Measurements from ENCODE around the gene MARCHF9.

MARCHF9 gene

DNA sequence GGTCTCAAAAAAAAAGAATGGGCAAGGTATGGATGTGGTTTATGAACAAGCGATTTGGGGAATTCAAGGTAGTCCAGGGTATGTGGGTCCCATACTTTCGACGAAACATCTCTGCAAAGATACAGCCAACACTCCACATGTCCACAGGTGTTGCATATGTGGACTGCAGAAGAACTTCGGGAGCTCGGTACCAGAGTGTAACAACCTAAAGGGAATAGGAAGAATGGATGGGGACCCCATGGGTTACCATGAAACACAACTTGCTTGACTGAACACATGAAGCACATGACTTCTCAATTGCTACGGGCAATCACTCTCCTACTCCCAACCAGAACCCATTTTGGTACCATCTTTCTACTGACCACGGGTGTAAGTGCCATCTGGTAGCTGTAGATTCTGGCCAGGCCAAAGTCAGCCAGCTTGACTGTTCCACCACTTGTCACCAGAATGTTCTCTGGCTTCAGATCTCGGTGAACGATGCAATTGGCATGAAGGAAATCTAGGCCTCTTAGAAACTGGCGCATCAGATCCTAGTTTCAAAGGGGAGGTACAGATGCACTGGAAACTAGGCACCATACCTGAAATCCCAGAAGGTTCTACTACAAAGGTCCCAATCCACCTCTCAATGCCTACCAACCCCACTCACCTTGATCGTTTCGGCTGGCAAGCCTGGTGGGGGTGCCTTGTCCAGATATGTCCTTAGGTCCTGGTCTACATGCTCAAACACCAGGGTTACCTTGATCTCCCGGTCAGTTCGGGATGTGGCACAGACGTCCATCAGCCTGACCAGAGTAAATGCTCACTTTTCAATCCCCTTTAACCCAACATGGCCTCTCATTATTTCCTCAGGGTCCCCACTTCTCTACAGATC, 4.1 kb upstream of the MARCHF9 start:
- in situ Hi-C loops (cut with MboI; ENCODE audit: low sequenced_read_pairs, unreplicated experiment): no loop called here
- TF ChIP-seq, protein P1, sequence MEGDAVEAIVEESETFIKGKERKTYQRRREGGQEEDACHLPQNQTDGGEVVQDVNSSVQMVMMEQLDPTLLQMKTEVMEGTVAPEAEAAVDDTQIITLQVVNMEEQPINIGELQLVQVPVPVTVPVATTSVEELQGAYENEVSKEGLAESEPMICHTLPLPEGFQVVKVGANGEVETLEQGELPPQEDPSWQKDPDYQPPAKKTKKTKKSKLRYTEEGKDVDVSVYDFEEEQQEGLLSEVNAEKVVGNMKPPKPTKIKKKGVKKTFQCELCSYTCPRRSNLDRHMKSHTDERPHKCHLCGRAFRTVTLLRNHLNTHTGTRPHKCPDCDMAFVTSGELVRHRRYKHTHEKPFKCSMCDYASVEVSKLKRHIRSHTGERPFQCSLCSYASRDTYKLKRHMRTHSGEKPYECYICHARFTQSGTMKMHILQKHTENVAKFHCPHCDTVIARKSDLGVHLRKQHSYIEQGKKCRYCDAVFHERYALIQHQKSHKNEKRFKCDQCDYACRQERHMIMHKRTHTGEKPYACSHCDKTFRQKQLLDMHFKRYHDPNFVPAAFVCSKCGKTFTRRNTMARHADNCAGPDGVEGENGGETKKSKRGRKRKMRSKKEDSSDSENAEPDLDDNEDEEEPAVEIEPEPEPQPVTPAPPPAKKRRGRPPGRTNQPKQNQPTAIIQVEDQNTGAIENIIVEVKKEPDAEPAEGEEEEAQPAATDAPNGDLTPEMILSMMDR (IDR thresholded peaks at IDR 0.05; ENCODE audit: borderline replicate concordance, control extremely low read depth, extremely low read depth, insufficient read depth, missing control alignments): no peak
- no peak for DNase-seq (ENCODE audit: low spot score)

DNA sequence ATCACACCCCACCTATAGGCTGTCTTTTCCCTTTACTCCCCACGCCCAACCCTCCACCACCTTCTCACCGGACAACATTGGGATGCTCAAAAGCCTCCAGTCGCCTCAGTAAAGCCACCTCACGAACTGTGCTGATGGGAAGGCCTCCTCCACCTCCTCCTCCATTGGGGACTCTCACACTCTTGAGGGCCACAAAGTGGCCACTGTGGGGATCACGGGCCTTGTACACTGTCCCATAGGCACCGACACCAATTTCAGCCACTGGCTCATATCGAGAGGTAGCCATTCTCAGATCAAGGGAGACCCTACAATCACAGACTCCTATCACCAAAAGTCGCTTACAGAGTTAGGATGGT, 3.5 kb upstream of the MARCHF9 start:
- DNase-seq (ENCODE audit: low spot score): no peak
- in situ Hi-C loops (cut with MboI; ENCODE audit: low sequenced_read_pairs, unreplicated experiment): no loop called here
- TF ChIP-seq, protein P1 (IDR thresholded peaks at IDR 0.05; ENCODE audit: borderline replicate concordance, control extremely low read depth, extremely low read depth, insufficient read depth, missing control alignments): no peak

DNA sequence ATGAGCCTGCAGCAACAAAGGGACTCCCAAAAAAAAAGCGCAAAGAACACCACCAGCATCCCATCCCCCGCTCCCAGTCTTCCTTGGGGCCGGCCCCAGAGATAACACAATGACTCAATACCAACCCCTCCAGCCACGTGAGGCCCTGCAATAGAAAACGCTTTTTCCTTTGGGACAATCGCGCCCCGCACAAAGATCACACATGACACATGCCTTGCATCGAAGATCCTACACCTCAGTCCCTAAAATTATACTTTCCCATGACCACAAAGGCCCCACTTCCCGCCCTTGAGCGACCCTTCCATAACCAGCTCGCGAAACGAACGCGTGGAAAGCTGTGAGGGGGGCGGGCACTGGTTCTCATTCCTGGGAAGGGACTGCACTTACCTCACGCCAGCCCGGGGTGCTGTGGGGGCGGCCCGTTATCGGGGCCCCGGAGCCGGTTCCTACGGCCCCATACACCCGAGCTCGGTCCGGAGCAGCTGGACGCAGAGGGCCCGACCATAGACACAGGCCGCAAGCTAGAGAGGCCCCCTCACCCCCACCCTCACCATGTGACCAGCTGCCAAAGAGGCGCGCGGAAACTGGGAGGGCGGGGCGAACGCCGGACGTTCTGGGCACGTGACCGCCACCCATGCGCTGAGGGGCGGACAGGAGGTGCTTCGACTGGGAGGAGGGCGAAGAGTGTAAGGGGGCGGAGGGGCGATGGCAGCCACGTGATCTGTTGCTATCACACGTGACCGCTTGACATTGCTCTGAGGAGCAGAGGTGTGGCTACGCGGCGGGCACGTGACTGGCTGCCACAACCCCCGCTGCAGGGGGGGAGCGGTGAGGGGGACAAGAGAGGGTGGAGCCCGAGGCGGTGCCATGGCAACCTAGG, 2.9 kb upstream of the MARCHF9 start, which contains the start of gene CDK4:
CDK4 (minus strand) TSS at position 523 of the 880 bp plus-strand sequence. CDS start 593 bp downstream, outside the sequence.
- in situ Hi-C loops (cut with MboI; ENCODE audit: low sequenced_read_pairs, unreplicated experiment): no loop called here
- DNase-seq (ENCODE audit: low spot score): peak; percentile 98
- TF ChIP-seq, protein P1 (IDR thresholded peaks at IDR 0.05; ENCODE audit: borderline replicate concordance, control extremely low read depth, extremely low read depth, insufficient read depth, missing control alignments): no peak

DNA sequence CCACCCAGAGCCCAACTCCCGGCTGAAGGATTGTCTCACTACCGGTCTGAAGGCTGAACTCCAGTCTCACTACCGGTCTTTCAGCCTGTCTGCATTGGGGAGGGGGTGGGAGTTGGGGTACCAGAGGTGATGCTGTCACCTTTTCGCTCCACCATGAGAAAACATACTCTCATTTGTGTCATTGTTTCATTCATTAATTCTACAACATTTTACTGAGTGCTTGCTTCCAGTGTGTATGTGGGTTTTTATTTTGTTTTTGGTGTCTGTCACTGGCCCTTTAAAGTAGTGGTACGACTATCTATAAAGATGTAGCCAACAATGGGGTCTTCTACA, 2.3 kb upstream of the MARCHF9 start:
- in situ Hi-C loops (cut with MboI; ENCODE audit: low sequenced_read_pairs, unreplicated experiment): no loop called here
- TF ChIP-seq, protein P1 (IDR thresholded peaks at IDR 0.05; ENCODE audit: borderline replicate concordance, control extremely low read depth, extremely low read depth, insufficient read depth, missing control alignments): no peak
- DNase-seq (ENCODE audit: low spot score): no peak

DNA sequence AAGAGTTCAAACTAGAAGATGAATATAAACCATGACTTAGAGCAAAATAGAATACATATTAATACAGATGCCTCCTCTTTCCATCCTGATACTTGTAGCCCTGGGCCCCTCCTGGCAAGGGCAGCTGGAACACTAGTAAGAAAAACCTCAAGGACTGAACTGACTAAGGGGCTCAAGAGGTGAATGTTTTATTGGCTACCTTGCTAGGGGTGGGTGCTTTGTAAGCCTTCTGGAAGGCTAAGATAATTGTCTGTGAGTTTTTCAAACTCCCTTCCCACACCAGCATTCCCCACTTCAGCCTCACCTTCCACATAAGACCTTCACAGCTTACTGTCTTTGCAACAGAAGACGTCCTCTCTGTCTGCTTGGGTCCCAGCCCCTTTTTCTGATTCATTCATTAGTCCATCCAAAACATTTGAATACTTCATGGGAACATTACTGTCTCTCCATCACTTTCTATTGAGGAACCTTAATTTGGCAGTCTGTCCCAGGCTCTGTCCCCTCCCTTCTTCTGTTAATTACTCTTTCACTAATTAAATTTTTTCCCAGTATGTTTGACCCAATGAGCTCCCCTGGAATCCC, 1.1 kb upstream of the MARCHF9 start:
- TF ChIP-seq, protein P1 (IDR thresholded peaks at IDR 0.05; ENCODE audit: borderline replicate concordance, control extremely low read depth, extremely low read depth, insufficient read depth, missing control alignments): no peak
- DNase-seq (ENCODE audit: low spot score): no peak
- in situ Hi-C loops (cut with MboI; ENCODE audit: low sequenced_read_pairs, unreplicated experiment): no loop called here

DNA sequence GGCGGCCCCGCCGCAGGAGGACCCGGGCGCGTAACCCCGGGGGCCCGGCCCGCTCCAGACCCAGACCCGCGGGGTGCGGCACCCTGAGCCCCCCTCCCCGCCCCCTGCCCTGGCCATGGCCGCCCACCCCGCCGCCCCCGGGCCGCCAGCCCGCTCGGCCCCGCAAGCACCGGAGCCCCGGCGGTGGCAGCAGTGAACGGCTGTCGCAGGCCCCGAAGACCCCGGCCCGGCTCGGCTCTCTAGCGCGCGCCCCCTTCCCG, 221 bp downstream of the MARCHF9 start:
- in situ Hi-C loops (cut with MboI; ENCODE audit: low sequenced_read_pairs, unreplicated experiment): no loop called here
- no peak for DNase-seq (ENCODE audit: low spot score)
- TF ChIP-seq, protein P1 (IDR thresholded peaks at IDR 0.05; ENCODE audit: borderline replicate concordance, control extremely low read depth, extremely low read depth, insufficient read depth, missing control alignments): no peak

Data from GM13976 (cell line).